ACC112 (cell line): ENCODE results near the gene TPP2.

Experiments
- H2AFZ ChIP-seq: fragments of 200-600 bp; sonication (generic); one replicate; pipeline ENCODE4 v1.6.0; 2017; ENCODE audit warnings: antibody characterized with exemption, low read length; ENCODE audit not compliant: unreplicated experiment
- H3K27ac ChIP-seq: fragments of 200-600 bp; sonication (generic); 2 replicates; pipeline ENCODE4 v1.5.1; 2014; ENCODE audit warnings: low read depth, mild to moderate bottlenecking, antibody characterized with exemption, low read length, moderate library complexity
- H3K27me3 ChIP-seq: fragments of 200-600 bp; sonication (generic); 2 replicates; pipeline ENCODE4 v1.6.1; 2014; ENCODE audit warnings: mild to moderate bottlenecking, antibody characterized with exemption, low read length, moderate library complexity, mixed read lengths; ENCODE audit not compliant: insufficient read depth
- H3K36me3 ChIP-seq: fragments of 200-600 bp; sonication (generic); 2 replicates; pipeline ENCODE4 v1.6.1; 2016; ENCODE audit warnings: mild to moderate bottlenecking, antibody characterized with exemption, low read length, moderate library complexity, mixed read lengths; ENCODE audit not compliant: insufficient read depth
- H3K4me1 ChIP-seq: fragments of 200-600 bp; sonication (generic); one replicate; pipeline ENCODE4 v1.6.1; 2016; ENCODE audit warnings: low read length, mixed read lengths; ENCODE audit not compliant: insufficient read depth, unreplicated experiment, control insufficient read depth
- H3K4me3 ChIP-seq: fragments of 200-600 bp; sonication (generic); 2 replicates; pipeline ENCODE4 v1.5.1; 2014; ENCODE audit warnings: mild to moderate bottlenecking, low read depth, low read length
- H3K79me2 ChIP-seq: fragments of 200-600 bp; sonication (generic); one replicate; pipeline ENCODE4 v1.6.0; 2016; ENCODE audit warnings: low read length; ENCODE audit not compliant: control insufficient read depth, unreplicated experiment, insufficient read depth

Gene TPP2

GRCh38 chr13:102596147-102597028 is at the start of gene TPP2:
Gene TPP2, plus strand, starts transcription at chr13:102596986. Its CDS starts 53 bp downstream, at chr13:102597039.
- Histone ChIP-seq H3K4me1 (peaks cover 20% of the 10 kb centered on the region), H3K27ac (peak within 1 kb of the TSS; percentile 96), H2AFZ (peak within 1 kb of the TSS; percentile 89), H3K36me3 (no peaks in the 10 kb centered on the region), H3K4me3 (peak within 1 kb of the TSS; percentile 93), H3K27me3 (no peaks in the 10 kb centered on the region), H3K79me2 (peaks cover 57% of the 10 kb centered on the region)

- peak overlapping the region; percentile 23 for H2AFZ ChIP-seq
- H3K4me3 ChIP-seq, result no peak overlapping the region
Observed at GRCh38 chr13:102548811-102549210, 48.0 kb upstream of the TPP2 start.

GRCh38 chr13:102550507-102550906 is 46.3 kb upstream of the TPP2 start:
- no peak overlapping the region for H3K27ac ChIP-seq
- no peak overlapping the region for H2AFZ ChIP-seq

More at GRCh38 chr13:102548811-102549210, 48.0 kb upstream of the TPP2 start:
- Histone ChIP-seq H3K27me3 (no peaks in the 10 kb centered on the region), H3K36me3 (no peaks in the 10 kb centered on the region), H3K79me2 (no peaks in the 10 kb centered on the region), H3K27ac (no peak overlapping the region), H3K4me1 (no peaks in the 10 kb centered on the region)

GRCh38 chr13:102555914-102556553 is 40.8 kb upstream of the TPP2 start:
- Histone ChIP-seq H2AFZ (peak overlapping the region; percentile 88), H3K27ac (no peak overlapping the region), H3K79me2 (no peaks in the 10 kb centered on the region), H3K4me1 (no peaks in the 10 kb centered on the region), H3K36me3 (no peaks in the 10 kb centered on the region), H3K27me3 (no peaks in the 10 kb centered on the region), H3K4me3 (peak overlapping the region; percentile 64)

More at GRCh38 chr13:102550507-102550906, 46.3 kb upstream of the TPP2 start:
- Histone ChIP-seq H3K27me3 (no peaks in the 10 kb centered on the region), H3K79me2 (no peaks in the 10 kb centered on the region), H3K4me1 (no peaks in the 10 kb centered on the region), H3K4me3 (no peak overlapping the region), H3K36me3 (no peaks in the 10 kb centered on the region)

- Histone ChIP-seq H3K4me3 (0 out of 2 replicates have a peak overlapping the region, but pooled peaks have one; percentile 64), H3K79me2 (no peaks in the 10 kb centered on the region), H3K4me1 (no peaks in the 10 kb centered on the region), H2AFZ (no peak overlapping the region), H3K36me3 (no peaks in the 10 kb centered on the region), H3K27me3 (no peaks in the 10 kb centered on the region), H3K27ac (no peak overlapping the region)
Observed at GRCh38 chr13:102556806-102557205, 40.0 kb upstream of the TPP2 start.

GRCh38 chr13:102558029-102558428 is 38.8 kb upstream of the TPP2 start:
- Histone ChIP-seq H3K4me3 (no peak overlapping the region), H2AFZ (no peak overlapping the region), H3K27me3 (no peaks in the 10 kb centered on the region), H3K36me3 (no peaks in the 10 kb centered on the region), H3K27ac (no peak overlapping the region), H3K4me1 (no peaks in the 10 kb centered on the region), H3K79me2 (no peaks in the 10 kb centered on the region)

- no peaks in the 10 kb centered on the region for H3K36me3 ChIP-seq
- H3K27ac ChIP-seq, result no peak overlapping the region
- no peaks in the 10 kb centered on the region for H3K79me2 ChIP-seq
- peaks cover 10% of the 10 kb centered on the region; the same call in 1 of the 2 replicates for H3K27me3 ChIP-seq
- no peak overlapping the region for H3K4me3 ChIP-seq
- H3K4me1 ChIP-seq, result no peaks in the 10 kb centered on the region
- no peak overlapping the region for H2AFZ ChIP-seq
Observed at GRCh38 chr13:102561933-102562332, 34.9 kb upstream of the TPP2 start.

GRCh38 chr13:102563267-102563666 is 33.5 kb upstream of the TPP2 start:
- Histone ChIP-seq H3K27me3 (peaks cover 10% of the 10 kb centered on the region; the same call in 1 of the 2 replicates), H3K27ac (no peak overlapping the region), H3K4me3 (no peak overlapping the region), H3K79me2 (no peaks in the 10 kb centered on the region), H2AFZ (no peak overlapping the region), H3K36me3 (no peaks in the 10 kb centered on the region), H3K4me1 (no peaks in the 10 kb centered on the region)

- no peak overlapping the region for H3K4me3 ChIP-seq
- H3K27ac ChIP-seq, result no peak overlapping the region
- no peak overlapping the region for H2AFZ ChIP-seq
- H3K4me1 ChIP-seq, result peaks cover 3% of the 10 kb centered on the region
- peaks cover 10% of the 10 kb centered on the region; the same call in 1 of the 2 replicates for H3K27me3 ChIP-seq
- no peaks in the 10 kb centered on the region for H3K36me3 ChIP-seq
- no peaks in the 10 kb centered on the region for H3K79me2 ChIP-seq
Observed at GRCh38 chr13:102564564-102564963, 32.2 kb upstream of the TPP2 start.

GRCh38 chr13:102566513-102566912 is 30.3 kb upstream of the TPP2 start:
- Histone ChIP-seq H3K79me2 (no peaks in the 10 kb centered on the region), H3K36me3 (no peaks in the 10 kb centered on the region), H3K27ac (no peak overlapping the region), H2AFZ (no peak overlapping the region), H3K27me3 (peaks cover 10% of the 10 kb centered on the region; the same call in 1 of the 2 replicates), H3K4me3 (no peak overlapping the region), H3K4me1 (peaks cover 4% of the 10 kb centered on the region)
